Astrocyte (in vitro differentiated cells and primary cell): Measurements from ENCODE around the gene CMC1. TPM values are rescaled to one million over a fixed set of nuclear protein-coding genes. Genes with fewer than 3 reads are reported as not detected.

ENCODE experiments used
- DNase-seq: peaks from one replicate; pipeline ENCODE4 v3.0.0-alpha.2; 2010; ENCODE audit warnings: low read depth
- FAIRE-seq: peaks from 2 replicates; lab custom pipeline; 2011; peaks lifted over from hg19 to GRCh38; lab: Jason Lieb, UNC
- H2AFZ ChIP-seq: 2 replicates; pipeline ENCODE4 v1.6.0; 2012; ENCODE audit warnings: low read depth, low read length, inconsistent platforms
- H3K27ac ChIP-seq: 2 replicates; pipeline ENCODE4 v1.5.1; 2011; ENCODE audit warnings: low read depth, low read length, inconsistent platforms
- H3K27me3 ChIP-seq: 2 replicates; pipeline ENCODE4 v1.6.0; 2011; ENCODE audit warnings: low read length, inconsistent platforms; ENCODE audit not compliant: insufficient read depth
- H3K36me3 ChIP-seq: 2 replicates; pipeline ENCODE4 v1.5.1; 2011; ENCODE audit warnings: low read length, inconsistent platforms; ENCODE audit not compliant: insufficient read depth
- H3K4me1 ChIP-seq: 2 replicates; pipeline ENCODE4 v1.5.1; 2011; ENCODE audit warnings: low read length, inconsistent platforms; ENCODE audit not compliant: insufficient read depth
- H3K4me2 ChIP-seq: 2 replicates; pipeline ENCODE4 v1.6.0; 2012; ENCODE audit warnings: low read length, inconsistent platforms
- H3K4me3 ChIP-seq: 2 replicates; pipeline ENCODE4 v1.5.1; 2011; ENCODE audit warnings: low read depth, mild to moderate bottlenecking, low read length, inconsistent platforms; ENCODE audit not compliant: insufficient read depth
- H3K79me2 ChIP-seq: 2 replicates; pipeline ENCODE4 v1.6.0; 2012; ENCODE audit warnings: mild to moderate bottlenecking, low read length, inconsistent platforms; ENCODE audit not compliant: insufficient read depth
- H3K9ac ChIP-seq: 2 replicates; pipeline ENCODE4 v1.6.0; 2012; ENCODE audit warnings: mild to moderate bottlenecking, low read length, inconsistent platforms
- H3K9me3 ChIP-seq: 2 replicates; pipeline ENCODE4 v1.5.1; 2012; ENCODE audit warnings: low read depth, mild to moderate bottlenecking, low read length, inconsistent platforms; ENCODE audit not compliant: insufficient read depth
- H4K20me1 ChIP-seq: 2 replicates; pipeline ENCODE4 v1.6.0; 2012; ENCODE audit warnings: low read length, inconsistent platforms; ENCODE audit not compliant: insufficient read depth
- H3K27ac Mint-ChIP-seq: one replicate; pipeline ENCODE4 v1.8.0; 2021; ENCODE audit warnings: mild to moderate bottlenecking, mixed read lengths; ENCODE audit not compliant: unreplicated experiment
- H3K27me3 Mint-ChIP-seq: one replicate; pipeline ENCODE4 v1.8.0; 2021; ENCODE audit warnings: low read depth, mixed read lengths; ENCODE audit not compliant: unreplicated experiment
- H3K36me3 Mint-ChIP-seq: one replicate; pipeline ENCODE4 v1.8.0; 2021; ENCODE audit warnings: low read depth, mixed read lengths; ENCODE audit not compliant: unreplicated experiment
- H3K4me1 Mint-ChIP-seq: one replicate; pipeline ENCODE4 v1.8.0; 2021; ENCODE audit warnings: low read depth, mixed read lengths; ENCODE audit not compliant: unreplicated experiment
- H3K4me3 Mint-ChIP-seq: one replicate; pipeline ENCODE4 v1.8.0; 2021; ENCODE audit warnings: mild to moderate bottlenecking, moderate library complexity, mixed read lengths; ENCODE audit not compliant: unreplicated experiment
- H3K9me3 Mint-ChIP-seq: one replicate; pipeline ENCODE4 v1.8.0; 2021; ENCODE audit warnings: mild to moderate bottlenecking, mixed read lengths; ENCODE audit not compliant: unreplicated experiment
- EZH2 ChIP-seq: IDR thresholded peaks from 2 replicates; pipeline ENCODE4 v1.6.1; 2012; ENCODE audit warnings: mild to moderate bottlenecking, low read length, inconsistent platforms; ENCODE audit not compliant: insufficient read depth
- total RNA-seq: library from RNA; stranded (reverse); gene quantifications from 2 replicates; pipeline ENCODE4 v1.2.1, GENCODE V29; 2021
- TF ChIP-seq, protein P1 (sequence below): IDR thresholded peaks from 2 replicates; pipeline ENCODE4 v1.5.1; 2011; ENCODE audit warnings: low read depth, mild to moderate bottlenecking, inconsistent platforms, low read length, moderate library complexity; ENCODE audit not compliant: insufficient read depth

Gene CMC1
- total RNA-seq, 1 donor from 2014 or later, result 13.4 TPM

GRCh38 chr3:28218917-28219198 lies 22.6 kb upstream of the CMC1 start:
- no peak for TF ChIP-seq EZH2
- TF ChIP-seq, protein P1, sequence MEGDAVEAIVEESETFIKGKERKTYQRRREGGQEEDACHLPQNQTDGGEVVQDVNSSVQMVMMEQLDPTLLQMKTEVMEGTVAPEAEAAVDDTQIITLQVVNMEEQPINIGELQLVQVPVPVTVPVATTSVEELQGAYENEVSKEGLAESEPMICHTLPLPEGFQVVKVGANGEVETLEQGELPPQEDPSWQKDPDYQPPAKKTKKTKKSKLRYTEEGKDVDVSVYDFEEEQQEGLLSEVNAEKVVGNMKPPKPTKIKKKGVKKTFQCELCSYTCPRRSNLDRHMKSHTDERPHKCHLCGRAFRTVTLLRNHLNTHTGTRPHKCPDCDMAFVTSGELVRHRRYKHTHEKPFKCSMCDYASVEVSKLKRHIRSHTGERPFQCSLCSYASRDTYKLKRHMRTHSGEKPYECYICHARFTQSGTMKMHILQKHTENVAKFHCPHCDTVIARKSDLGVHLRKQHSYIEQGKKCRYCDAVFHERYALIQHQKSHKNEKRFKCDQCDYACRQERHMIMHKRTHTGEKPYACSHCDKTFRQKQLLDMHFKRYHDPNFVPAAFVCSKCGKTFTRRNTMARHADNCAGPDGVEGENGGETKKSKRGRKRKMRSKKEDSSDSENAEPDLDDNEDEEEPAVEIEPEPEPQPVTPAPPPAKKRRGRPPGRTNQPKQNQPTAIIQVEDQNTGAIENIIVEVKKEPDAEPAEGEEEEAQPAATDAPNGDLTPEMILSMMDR, result no peak
- Histone ChIP-seq H3K9me3 (no peaks in the 10 kb centered on the region), H3K36me3 (no peaks in the 10 kb centered on the region), H3K4me1 (no peaks in the 10 kb centered on the region), H3K9ac (no peak overlapping the region), H3K79me2 (no peaks in the 10 kb centered on the region), H2AFZ (no peak overlapping the region), H3K4me3 (no peak overlapping the region), H3K4me2 (no peak overlapping the region), H3K27me3 (no peaks in the 10 kb centered on the region), H4K20me1 (no peaks in the 10 kb centered on the region), H3K27ac (no peak overlapping the region)
- H3K9me3 Mint-ChIP-seq, result peaks cover 3% of the 10 kb centered on the region
- FAIRE-seq (no peak), DNase-seq (no peak)
- no peaks in the 10 kb centered on the region for H3K27me3 Mint-ChIP-seq
- no peak overlapping the region for H3K27ac Mint-ChIP-seq
- no peak overlapping the region for H3K4me3 Mint-ChIP-seq
- H3K4me1 Mint-ChIP-seq, result no peaks in the 10 kb centered on the region
- no peaks in the 10 kb centered on the region for H3K36me3 Mint-ChIP-seq

- H3K4me1 ChIP-seq, result no peaks in the 10 kb centered on the region
- H3K4me2 ChIP-seq, result no peak overlapping the region
- no peak overlapping the region for H3K9ac ChIP-seq
- no peak for TF ChIP-seq EZH2
- TF ChIP-seq, protein P1, result no peak
- H3K79me2 ChIP-seq, result no peaks in the 10 kb centered on the region
- no peak for FAIRE-seq
- H3K9me3 ChIP-seq, result no peaks in the 10 kb centered on the region
- no peak overlapping the region for H3K27ac ChIP-seq
- H3K27ac Mint-ChIP-seq, result no peak overlapping the region
- H3K27me3 Mint-ChIP-seq, result no peaks in the 10 kb centered on the region
- no peak overlapping the region for H3K4me3 ChIP-seq
- H3K36me3 Mint-ChIP-seq, result no peaks in the 10 kb centered on the region
- no peaks in the 10 kb centered on the region for H3K27me3 ChIP-seq
- no peak for DNase-seq
- H3K4me1 Mint-ChIP-seq, result no peaks in the 10 kb centered on the region
- no peaks in the 10 kb centered on the region for H4K20me1 ChIP-seq
- H2AFZ ChIP-seq, result no peak overlapping the region
- H3K4me3 Mint-ChIP-seq, result no peak overlapping the region
- H3K36me3 ChIP-seq, result no peaks in the 10 kb centered on the region
- no peaks in the 10 kb centered on the region for H3K9me3 Mint-ChIP-seq
Measured at GRCh38 chr3:28224430-28224829, 17.0 kb upstream of the CMC1 start.

GRCh38 chr3:28226020-28226419 lies 15.4 kb upstream of the CMC1 start:
- Histone ChIP-seq H3K4me1 (no peaks in the 10 kb centered on the region), H3K4me3 (no peak overlapping the region), H3K27me3 (peaks cover 2% of the 10 kb centered on the region), H3K36me3 (no peaks in the 10 kb centered on the region), H3K4me2 (no peak overlapping the region), H3K9ac (no peak overlapping the region), H3K9me3 (no peaks in the 10 kb centered on the region), H3K79me2 (no peaks in the 10 kb centered on the region), H3K27ac (no peak overlapping the region), H4K20me1 (no peaks in the 10 kb centered on the region), H2AFZ (no peak overlapping the region)
- Mint-ChIP-seq H3K4me3 (no peak overlapping the region), H3K4me1 (no peaks in the 10 kb centered on the region), H3K27me3 (no peaks in the 10 kb centered on the region), H3K27ac (no peak overlapping the region), H3K36me3 (no peaks in the 10 kb centered on the region), H3K9me3 (no peaks in the 10 kb centered on the region)
- DNase-seq (no peak), FAIRE-seq (no peak)
- no peak for TF ChIP-seq EZH2
- TF ChIP-seq, protein P1, result no peak
